Small intestine (tissue), 7 donors: ENCODE results near the gene ULK2. TPM values are rescaled to one million over a fixed set of nuclear protein-coding genes. Genes with fewer than 3 reads are reported as not detected.
"Not testable (repeated sequence)": the region's sequence is repeated elsewhere in the genome, so short reads cannot be mapped to it uniquely, and the experiment has no call there.

ENCODE experiments used
- DNase-seq, 2 donors: peaks; one replicate each; pipeline versions ENCODE4 v3.0.0 to v3.0.0-alpha.2; 2013
- FAIRE-seq: peaks from 2 replicates; lab custom pipeline; 2012; peaks lifted over from hg19 to GRCh38; lab: Jason Lieb, UNC
- H3K27ac ChIP-seq, 3 donors: one replicate each; pipeline ENCODE4 v1.5.1; 2013; ENCODE audit warnings: low read length in 2 of 3, mild to moderate bottlenecking in 2 of 3, control low read depth in 1 of 3, inconsistent platforms in 1 of 3, low read depth in 1 of 3, moderate library complexity in 1 of 3
- H3K27me3 ChIP-seq, 3 donors: one replicate each; pipeline ENCODE4 v1.6.1; 2013; ENCODE audit warnings: low read length in 3 of 3, inconsistent platforms in 1 of 3; ENCODE audit not compliant: control insufficient read depth in 3 of 3, insufficient read depth in 3 of 3
- H3K36me3 ChIP-seq, 3 donors: one replicate each; pipeline ENCODE4 v1.6.1; 2013; ENCODE audit warnings: low read length in 3 of 3, inconsistent platforms in 1 of 3, low read depth in 1 of 3, mild to moderate bottlenecking in 1 of 3, moderate library complexity in 1 of 3; ENCODE audit not compliant: control insufficient read depth in 3 of 3, insufficient read depth in 2 of 3
- H3K4me1 ChIP-seq, 3 donors: one replicate each; pipeline ENCODE4 v1.6.1; 2013; ENCODE audit warnings: low read length in 2 of 3, inconsistent platforms in 1 of 3, low read depth in 1 of 3, mild to moderate bottlenecking in 1 of 3, moderate library complexity in 1 of 3; ENCODE audit not compliant: control insufficient read depth in 3 of 3, insufficient read depth in 2 of 3
- H3K4me3 ChIP-seq, 3 donors: one replicate each; pipeline ENCODE4 v1.5.1; 2013; ENCODE audit warnings: low read length in 3 of 3, control low read depth in 1 of 3, inconsistent platforms in 1 of 3, low read depth in 1 of 3, mild to moderate bottlenecking in 1 of 3, moderate library complexity in 1 of 3
- H3K9me3 ChIP-seq, 2 donors: one replicate each; pipeline ENCODE4 v1.6.1; 2013; ENCODE audit warnings: low read depth in 1 of 2, low read length in 1 of 2; ENCODE audit not compliant: control insufficient read depth in 2 of 2, insufficient read depth in 1 of 2
- WGBS, 3 donors: extraction: QIAGEN DNeasy Blood & Tissue Kit; methylation state at CpG; one replicate each; pipeline ENCODE4 v1.1.7; 2013; 5-methylcytosine and 5-hydroxymethylcytosine counted together
- polyA plus RNA-seq, 4 donors: library from polyadenylated mRNA; stranded (reverse) in 3 of 4; unstranded in 1 of 4; fragments of 200-250 nt in 3 of 4; fragments of 120-200 nt in 1 of 4; gene quantifications; one replicate each; pipeline versions ENCODE4 v1.2.1 to v1.2.3, GENCODE V29; 2013
- donor health status: healthy with polysubstance abuse.
- donor health status: control.
- donor health status: control.
- donor health status: Bipolar disorder and iron deficiency.
- donor health status: healthy.

The ULK2 gene
- polyA plus RNA-seq, 4 donors: 1.8 to 11.4 (median 3.5) TPM

DNA sequence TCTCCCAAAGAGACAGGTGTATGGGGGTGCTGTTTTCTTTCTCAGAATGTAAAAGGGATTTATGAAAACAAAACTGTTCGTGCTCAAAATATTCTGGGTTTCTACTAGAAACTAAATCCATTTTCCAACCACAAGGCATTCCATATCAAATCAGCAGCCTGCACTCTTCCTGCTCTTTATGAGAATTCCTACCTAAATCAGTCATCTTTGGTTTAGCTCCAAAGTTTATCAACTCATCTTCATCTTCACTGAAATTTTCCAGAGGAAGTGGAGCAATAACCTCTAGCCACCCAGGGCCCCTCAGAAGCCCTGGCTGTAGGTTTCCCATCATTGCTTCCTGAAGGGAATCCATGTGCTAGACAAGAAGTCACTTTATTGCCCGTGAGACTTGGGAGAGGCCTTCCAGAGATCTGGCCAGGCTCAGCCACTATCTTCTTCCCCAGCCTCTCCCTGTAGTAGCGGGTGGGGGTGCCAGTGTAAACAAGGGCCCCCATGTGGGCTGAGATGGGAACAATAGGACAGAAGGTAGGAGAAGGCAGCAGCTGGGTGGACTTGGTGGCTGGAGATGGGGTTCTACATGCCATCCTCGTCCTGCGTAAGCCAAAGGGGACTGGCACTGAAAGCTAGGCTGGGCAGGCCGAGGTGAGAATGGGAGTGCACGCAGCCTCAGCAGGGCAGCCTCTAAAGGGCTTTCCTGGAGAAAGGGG is 97.6 kb downstream of the ULK2 start:
- H3K4me3 ChIP-seq: no peak overlapping the region
- no peak overlapping the region for H3K27ac ChIP-seq
- peaks cover 0 to 11% (median 0%) of the 10 kb centered on the region in 3 donors for H3K36me3 ChIP-seq
- FAIRE-seq (no peak), DNase-seq (no peak)
- no peaks in the 10 kb centered on the region for H3K4me1 ChIP-seq
- no peaks in the 10 kb centered on the region for H3K9me3 ChIP-seq
- no peaks in the 10 kb centered on the region for H3K27me3 ChIP-seq
- WGBS, 3 donors: 81 to 84% (median 82%) methylated on average over 7 of the region's 7 CpGs

DNA sequence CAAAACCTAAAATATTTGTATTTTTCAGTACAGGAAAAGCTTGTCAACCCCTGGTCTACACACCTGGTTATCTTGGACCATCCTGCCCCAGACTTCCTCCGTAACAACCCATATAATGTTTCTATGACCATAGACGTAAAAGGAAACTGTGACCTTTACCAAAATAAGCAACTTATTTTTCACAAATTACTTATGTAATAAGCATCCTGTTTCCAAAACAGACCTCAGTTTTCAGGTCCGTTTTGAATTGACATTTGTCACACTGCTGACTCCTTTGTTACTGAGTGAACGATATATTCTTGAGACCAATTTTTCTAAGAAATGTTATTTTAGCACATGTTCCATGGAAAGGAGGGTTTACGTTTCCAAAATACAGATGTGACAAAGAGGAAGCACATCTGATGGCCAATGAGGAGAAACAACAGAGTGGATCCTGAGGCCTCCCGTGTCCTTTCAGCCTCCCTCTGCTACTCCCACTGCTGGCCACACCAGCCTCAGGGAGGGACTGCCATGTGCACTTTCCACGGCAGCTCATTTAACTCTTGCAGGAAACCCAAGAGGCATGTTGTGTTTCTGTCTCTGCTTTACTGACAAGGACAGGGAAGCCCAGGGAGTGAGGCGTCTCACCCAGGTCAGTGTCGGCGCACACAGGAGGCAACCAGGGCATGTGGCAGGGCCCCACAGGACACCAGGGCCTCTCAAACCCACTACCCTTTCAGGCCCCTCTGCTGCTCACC is 99.5 kb downstream of the ULK2 start:
- WGBS, 3 donors: 57 to 71% (median 64%) methylated on average over 10 of the region's 10 CpGs

GRCh38 chr17:19766421-19767270 is 101.1 kb downstream of the ULK2 start:
- H3K27ac ChIP-seq: no peak overlapping the region
- no peak for FAIRE-seq

More for the DNA sequence above, 99.5 kb downstream of the ULK2 start:
- no peaks in the 10 kb centered on the region for H3K4me1 ChIP-seq
- H3K9me3 ChIP-seq: no peaks in the 10 kb centered on the region
- no peak for DNase-seq
- H3K27me3 ChIP-seq: no peaks in the 10 kb centered on the region
- FAIRE-seq: no peak
- no peak overlapping the region for H3K27ac ChIP-seq
- H3K4me3 ChIP-seq: no peak overlapping the region
- H3K36me3 ChIP-seq: peaks cover 0 to 11% (median 0%) of the 10 kb centered on the region in 3 donors

GRCh38 chr17:19766016-19766415 is 101.7 kb downstream of the ULK2 start:
- Histone ChIP-seq H3K27ac (no peak overlapping the region), H3K36me3 (peaks cover 0 to 3% (median 0%) of the 10 kb centered on the region in 3 donors), H3K4me3 (no peak overlapping the region), H3K9me3 (no peaks in the 10 kb centered on the region), H3K27me3 (no peaks in the 10 kb centered on the region), H3K4me1 (no peaks in the 10 kb centered on the region)
- FAIRE-seq (no peak), DNase-seq (no peak)
- WGBS, 3 donors: 72 to 77% (median 76%) methylated on average over 7 of the region's 7 CpGs

More at GRCh38 chr17:19766421-19767270, 101.1 kb downstream of the ULK2 start:
- no peak overlapping the region for H3K4me3 ChIP-seq
- H3K4me1 ChIP-seq: no peaks in the 10 kb centered on the region
- DNase-seq: peak; percentile 71 to 81
- H3K36me3 ChIP-seq: peaks cover 0 to 4% (median 0%) of the 10 kb centered on the region in 3 donors
- no peaks in the 10 kb centered on the region for H3K9me3 ChIP-seq
- no peaks in the 10 kb centered on the region for H3K27me3 ChIP-seq
- 17 to 19% (median 18%) methylated on average over 12 of the region's 12 CpGs for WGBS, 3 donors

GRCh38 chr17:19763991-19764390 is 103.7 kb downstream of the ULK2 start:
- not testable (repeated sequence) for FAIRE-seq, H3K9me3 ChIP-seq, H3K4me1 ChIP-seq, H3K36me3 ChIP-seq, H3K27me3 ChIP-seq, DNase-seq, H3K27ac ChIP-seq, H3K4me3 ChIP-seq
- 91 to 98% (median 95%) methylated on average over 6 of the region's 6 CpGs for WGBS, 3 donors

GRCh38 chr17:19763416-19763815 is 104.3 kb downstream of the ULK2 start:
- Histone ChIP-seq H3K27me3 (no peaks in the 10 kb centered on the region), H3K4me3 (no peak overlapping the region), H3K27ac (no peak overlapping the region), H3K36me3 (no peaks in the 10 kb centered on the region), H3K9me3 (no peaks in the 10 kb centered on the region), H3K4me1 (no peaks in the 10 kb centered on the region)
- WGBS, 3 donors: 95% methylated on average over 2 of the region's 2 CpGs
- FAIRE-seq: no peak
- DNase-seq: no peak

- Histone ChIP-seq H3K4me3 (no peak overlapping the region), H3K27me3 (no peaks in the 10 kb centered on the region), H3K27ac (no peak overlapping the region), H3K4me1 (no peaks in the 10 kb centered on the region), H3K9me3 (no peaks in the 10 kb centered on the region), H3K36me3 (no peaks in the 10 kb centered on the region)
- 35 to 39% (median 37%) methylated on average over 15 of the region's 15 CpGs for WGBS, 3 donors
- FAIRE-seq (no peak), DNase-seq (peak; percentile 53 to 80)
These were observed 105.2 kb downstream of the ULK2 start for GRCh38 chr17:19762515-19762961.

GRCh38 chr17:19760746-19761145 is 107.0 kb downstream of the ULK2 start:
- 72 to 86% (median 78%) methylated on average over 9 of the region's 9 CpGs for WGBS, 3 donors
- Histone ChIP-seq H3K4me1 (peaks cover 0 to 9% (median 0%) of the 10 kb centered on the region in 3 donors), H3K9me3 (no peaks in the 10 kb centered on the region), H3K27me3 (no peaks in the 10 kb centered on the region), H3K36me3 (no peaks in the 10 kb centered on the region), H3K4me3 (no peak overlapping the region), H3K27ac (no peak overlapping the region)
- no peak for FAIRE-seq
- DNase-seq: no peak
